IMR-90 (cell line): ENCODE measurements around the gene RMI1. TPM values are rescaled to one million over a fixed set of nuclear protein-coding genes. Genes with fewer than 3 reads are reported as not detected.

Source experiments
- ATAC-seq: fragments of 200-7000 bp; cut with Tn5 transposase; 2 replicates; pipeline ENCODE4 v1.9.1; 2020; ENCODE audit warnings: low read depth, mild to moderate bottlenecking, moderate library complexity
- BruUV-seq: library from RNA; stranded (reverse); fragments of 400-500 nt; replicated peaks from 2 replicates; lab custom pipeline; 2021; lab: Mats Ljungman, UMichigan
- CTCF ChIA-PET: fragments of 300-600 bp; formaldehyde crosslinking; extraction: SDS; loops from one replicate; lab custom pipeline; 2021; ENCODE audit warnings: antibody characterized with exemption; lab: Yijun Ruan, JAX
- POLR2A ChIA-PET: fragments of 300-600 bp; sonication (Branson Sonifier 250); formaldehyde crosslinking; loops from one replicate; lab custom pipeline; 2022; ENCODE audit warnings: antibody characterized with exemption; ENCODE audit not compliant: unreplicated experiment; lab: Charles Lee
- DNase-seq: peaks from one replicate; pipeline ENCODE4 v3.0.0; 2013
- H2AFZ ChIP-seq: replicated peaks from 2 replicates; pipeline ENCODE3; 2013; ENCODE audit warnings: low read length, mild to moderate bottlenecking; ENCODE audit not compliant: poor library complexity
- H2AK5ac ChIP-seq: 2 replicates; pipeline ENCODE4 v1.6.1; 2013; ENCODE audit warnings: low read depth, low read length, inconsistent platforms
- H2AK9ac ChIP-seq: replicated peaks from 2 replicates; pipeline ENCODE3; 2013; ENCODE audit warnings: mild to moderate bottlenecking, low read depth, low read length, moderate library complexity; ENCODE audit not compliant: poor library complexity
- H2BK120ac ChIP-seq: 2 replicates; pipeline ENCODE4 v1.6.1; 2013; ENCODE audit warnings: low read depth, low read length, inconsistent platforms
- H2BK15ac ChIP-seq: 3 replicates; pipeline ENCODE4 v1.6.1; 2013; ENCODE audit warnings: low read depth, low read length, inconsistent platforms
- H2BK20ac ChIP-seq: 2 replicates; pipeline ENCODE4 v1.6.1; 2013; ENCODE audit warnings: low read depth, mild to moderate bottlenecking, inconsistent platforms, low read length, moderate library complexity
- H2BK5ac ChIP-seq: 2 replicates; pipeline ENCODE4 v1.6.1; 2013; ENCODE audit warnings: mild to moderate bottlenecking, low read depth, low read length, inconsistent platforms; ENCODE audit not compliant: poor library complexity, severe bottlenecking
- H3K14ac ChIP-seq: replicated peaks from 2 replicates; pipeline ENCODE4 v1.6.1; 2013; ENCODE audit warnings: low read depth, low read length, inconsistent platforms
- H3K18ac ChIP-seq: 2 replicates; pipeline ENCODE4 v1.6.1; 2013; ENCODE audit warnings: low read depth, low read length, control low read depth
- H3K23ac ChIP-seq: 2 replicates; pipeline ENCODE4 v1.6.1; 2013; ENCODE audit warnings: low read depth, low read length, inconsistent platforms
- H3K27ac ChIP-seq: 2 replicates; pipeline ENCODE4 v1.5.1; 2013; ENCODE audit warnings: mild to moderate bottlenecking, control low read depth, low read length; ENCODE audit not compliant: insufficient read depth
- H3K27me3 ChIP-seq: 2 replicates; pipeline ENCODE4 v1.6.1; 2013; ENCODE audit warnings: low read length; ENCODE audit not compliant: control insufficient read depth, insufficient read depth
- H3K36me3 ChIP-seq: 2 replicates; pipeline ENCODE4 v1.6.1; 2013; ENCODE audit warnings: low read length, mixed read lengths; ENCODE audit not compliant: control insufficient read depth, insufficient read depth
- H3K4ac ChIP-seq: 2 replicates; pipeline ENCODE4 v1.6.1; 2013; ENCODE audit warnings: low read depth, low read length, inconsistent platforms
- H3K4me1 ChIP-seq: 2 replicates; pipeline ENCODE4 v1.6.1; 2013; ENCODE audit warnings: low read length, mixed read lengths; ENCODE audit not compliant: control insufficient read depth, insufficient read depth
- H3K4me2 ChIP-seq: 2 replicates; pipeline ENCODE4 v1.6.1; 2013; ENCODE audit warnings: low read depth, mild to moderate bottlenecking, control low read depth, low read length, moderate library complexity
- H3K4me3 ChIP-seq: 2 replicates; pipeline ENCODE4 v1.5.1; 2013; ENCODE audit warnings: low read depth, mild to moderate bottlenecking, control low read depth, low read length, moderate library complexity; ENCODE audit not compliant: insufficient read depth
- H3K56ac ChIP-seq: 2 replicates; pipeline ENCODE4 v1.6.1; 2013; ENCODE audit warnings: low read length, inconsistent platforms; ENCODE audit not compliant: insufficient read depth; ENCODE audit errors: extremely low read depth
- H3K79me1 ChIP-seq, 2 experiments: 2 replicates each; pipeline ENCODE4 v1.6.1; 2013; ENCODE audit warnings: low read length in 2 of 2, inconsistent platforms in 1 of 2, low read depth in 1 of 2
- H3K9ac ChIP-seq: 2 replicates; pipeline ENCODE4 v1.6.1; 2013; ENCODE audit warnings: low read depth, low read length, control low read depth
- H3K9me1 ChIP-seq: 2 replicates; pipeline ENCODE4 v1.6.1; 2013; ENCODE audit warnings: low read length, inconsistent platforms; ENCODE audit not compliant: insufficient read depth
- H3K9me3 ChIP-seq: 2 replicates; pipeline ENCODE4 v1.6.1; 2013; ENCODE audit warnings: low read length; ENCODE audit not compliant: control insufficient read depth, insufficient read depth
- H4K20me1 ChIP-seq: 2 replicates; pipeline ENCODE4 v1.6.1; 2013; ENCODE audit warnings: low read length, inconsistent platforms; ENCODE audit not compliant: insufficient read depth
- H4K5ac ChIP-seq: 2 replicates; pipeline ENCODE4 v1.6.1; 2013; ENCODE audit warnings: mild to moderate bottlenecking, low read depth, low read length, control low read depth
- H4K8ac ChIP-seq, 2 experiments: 2 replicates each; pipeline ENCODE4 v1.6.1; 2013; ENCODE audit warnings: low read depth in 2 of 2, low read length in 2 of 2, control low read depth in 1 of 2, inconsistent platforms in 1 of 2
- H4K91ac ChIP-seq: 2 replicates; pipeline ENCODE4 v1.6.1; 2013; ENCODE audit warnings: low read depth, low read length, inconsistent platforms; ENCODE audit not compliant: insufficient read depth
- BHLHE40 ChIP-seq: fragments of 150-350 bp; IDR thresholded peaks from 2 replicates; pipeline ENCODE4 v1.6.1; 2016; ENCODE audit warnings: mild to moderate bottlenecking, low read depth, low read length
- CEBPB ChIP-seq: IDR thresholded peaks from 2 replicates; pipeline ENCODE4 v1.6.1; 2012; ENCODE audit warnings: low read depth, low read length, improper control_type of control experiment
- CHD1 ChIP-seq: IDR thresholded peaks from 2 replicates; pipeline ENCODE4 v1.6.1; 2012; ENCODE audit warnings: low read depth, low read length, improper control_type of control experiment
- CTCF ChIP-seq: conservative IDR thresholded peaks from 2 replicates; pipeline ENCODE4 v1.5.1; 2012; ENCODE audit warnings: mild to moderate bottlenecking, low read depth, low read length, improper control_type of control experiment
- ELK1 ChIP-seq: fragments of 150-350 bp; IDR thresholded peaks from 2 replicates; pipeline ENCODE4 v1.6.1; 2016; ENCODE audit warnings: low read depth, mild to moderate bottlenecking, low read length, moderate library complexity, borderline replicate concordance
- FOS ChIP-seq: fragments of 150-350 bp; IDR thresholded peaks from 2 replicates; pipeline ENCODE4 v1.6.1; 2016; ENCODE audit warnings: low read depth, low read length
- MAFK ChIP-seq: IDR thresholded peaks from 2 replicates; pipeline ENCODE4 v1.6.1; 2012; ENCODE audit warnings: low read depth, low read length, improper control_type of control experiment
- MAZ ChIP-seq: IDR thresholded peaks from 2 replicates; pipeline ENCODE4 v1.6.1; 2012; ENCODE audit warnings: low read depth, mild to moderate bottlenecking, low read length, improper control_type of control experiment, moderate library complexity, borderline replicate concordance
- MXI1 ChIP-seq: IDR thresholded peaks from 2 replicates; pipeline ENCODE4 v1.6.1; 2012; ENCODE audit warnings: low read depth, mild to moderate bottlenecking, low read length, moderate library complexity, borderline replicate concordance
- NFE2L2 ChIP-seq: fragments of 150-350 bp; IDR thresholded peaks from 2 replicates; pipeline ENCODE4 v1.6.1; 2016; ENCODE audit warnings: low read depth, mild to moderate bottlenecking, low read length
- POLR2A ChIP-seq: IDR thresholded peaks from 2 replicates; pipeline ENCODE4 v1.6.1; 2012; ENCODE audit warnings: mild to moderate bottlenecking, low read depth, low read length
- RAD21 ChIP-seq: IDR thresholded peaks from 2 replicates; pipeline ENCODE4 v1.6.1; 2012; ENCODE audit warnings: low read length, improper control_type of control experiment
- RCOR1 ChIP-seq: IDR thresholded peaks from 2 replicates; pipeline ENCODE4 v1.6.1; 2012; ENCODE audit warnings: mild to moderate bottlenecking, low read length, improper control_type of control experiment; ENCODE audit not compliant: insufficient replicate concordance
- RFX5 ChIP-seq: IDR thresholded peaks from 2 replicates; pipeline ENCODE4 v1.8.0; 2012; ENCODE audit warnings: low read depth, mild to moderate bottlenecking, low read length, moderate library complexity
- SMC3 ChIP-seq: fragments of 150-350 bp; IDR thresholded peaks from 2 replicates; pipeline ENCODE4 v1.6.1; 2016; ENCODE audit warnings: low read depth, mild to moderate bottlenecking, antibody characterized with exemption, low read length, moderate library complexity
- USF2 ChIP-seq: fragments of 150-350 bp; IDR thresholded peaks from 2 replicates; pipeline ENCODE4 v1.6.1; 2017; ENCODE audit warnings: mild to moderate bottlenecking, antibody characterized with exemption, low read length, low read depth
- WGBS, 2 experiments: methylation state at CpG; one replicate each; pipeline versions ENCODE4 v1.1.5 to v1.1.7; 2013; ENCODE audit warnings: missing lambda C conversion rate in 2 of 2; ENCODE audit not compliant: insufficient read length in 1 of 2; ENCODE audit errors: extremely low coverage in 2 of 2; 5-methylcytosine and 5-hydroxymethylcytosine counted together
- dilution Hi-C: fragments of 300-500 bp; cut with HindIII; formaldehyde crosslinking; loops from one replicate; pipeline ENCODE4 v1.14.3; 2018; ENCODE audit warnings: low sequenced_read_pairs; ENCODE audit not compliant: unreplicated experiment
- in situ Hi-C: fragments of 300-500 bp; cut with MboI; formaldehyde crosslinking; loops from 3 replicates; pipeline ENCODE4 v1.14.3; 2019; ENCODE audit warnings: low sequenced_read_pairs, inconsistent platforms, mixed read lengths
- intact Hi-C: fragments of 100-400 bp; cut with micrococcal nuclease; formaldehyde crosslinking; loops from 2 replicates; pipeline ENCODE4 v1.10.0; 2022
- polyA plus RNA-seq, 3 experiments: library from polyadenylated mRNA; depleted of rRNA; stranded (reverse); fragments of >200 nt; gene quantifications; 2 replicates each; pipeline ENCODE4 v1.2.3, GENCODE V29; 2012; ENCODE audit warnings: low replicate concordance in 1 of 3
- total RNA-seq: library from RNA; depleted of rRNA; stranded (reverse); fragments of >200 nt; gene quantifications from 2 replicates; pipeline ENCODE4 v1.2.3, GENCODE V29; 2012

RMI1 gene
- total and polyA plus RNA-seq, 2 of the 4 experiments (the other 2 are of a cell fraction) = 4.4 to 6.8 TPM

- Histone ChIP-seq H2BK120ac (no peak overlapping the region), H3K4me1 (0 out of 2 replicates have a peak, but pooled peaks cover 2% of the 10 kb centered on the region), H2AK9ac (no peak overlapping the region), H2BK15ac (no peak overlapping the region), H3K23ac (no peak overlapping the region), H3K9me3 (no peaks in the 10 kb centered on the region), H3K4me3 (no peak overlapping the region), H4K5ac (no peak overlapping the region), H3K9me1 (peaks cover 6% of the 10 kb centered on the region), H2AK5ac (no peak overlapping the region), H2BK20ac (no peak overlapping the region), H2AFZ (no peak overlapping the region), H3K9ac (no peak overlapping the region), H3K14ac (no peak overlapping the region), H3K56ac (no peak overlapping the region), H3K27ac (no peak overlapping the region), H3K36me3 (peaks cover 59% of the 10 kb centered on the region), H4K91ac (no peak overlapping the region), H4K8ac (no peak overlapping the region), H3K4me2 (no peak overlapping the region), H3K4ac (no peak overlapping the region), H3K27me3 (no peaks in the 10 kb centered on the region), H2BK5ac (no peak overlapping the region), H3K79me1 (peaks cover 23 to 34% of the 10 kb centered on the region in 2 experiments), H3K18ac (no peak overlapping the region), H4K20me1 (peaks cover 61% of the 10 kb centered on the region)
- dilution Hi-C loops (no loop called here), intact Hi-C loops (no loop called here), in situ Hi-C loops (no loop called here)
- BruUV-seq = no TSS peak
- CTCF ChIA-PET = no interaction called here
- ATAC-seq = no peak
- WGBS, 2 experiments = no CpG with 5 or more reads among the region's 6 CpGs
- TF ChIP-seq RFX5 (no peak), SMC3 (no peak), MAFK (no peak), FOS (no peak), RCOR1 (no peak), CHD1 (no peak), CTCF (no peak), POLR2A (no peak), CEBPB (no peak), BHLHE40 (no peak), MAZ (no peak), MXI1 (no peak), ELK1 (no peak), USF2 (no peak), RAD21 (no peak), NFE2L2 (no peak)
- POLR2A ChIA-PET = no interaction called here
- no peak for DNase-seq
Measured at GRCh38 chr9:83971485-83971884, 9.1 kb upstream of the RMI1 start.
